Posterior cingulate gyrus (tissue), 11 donors: ENCODE results near the gene FBXL19.

Source experiments
- DNase-seq, 10 donors: peaks; one replicate each; pipeline versions ENCODE4 v3.0.0 to v3.0.0-alpha.2; 2020 to 2021; ENCODE audit warnings: mixed read lengths in 3 of 10
- intact Hi-C: fragments of 100-400 bp; cut with DNase I; formaldehyde crosslinking; loops from one replicate; pipeline ENCODE4 v1.15.1; 2023

FBXL19 gene

GRCh38 chr16:30920891-30921290 lies 2.5 kb upstream of the FBXL19 start:
- no peak for DNase-seq
- intact Hi-C loops = loop anchor here (1.0 to 2.0 kb wide), 2 partner anchors 18 to 77 kb away; no protein-coding TSS in a partner anchor

DNA sequence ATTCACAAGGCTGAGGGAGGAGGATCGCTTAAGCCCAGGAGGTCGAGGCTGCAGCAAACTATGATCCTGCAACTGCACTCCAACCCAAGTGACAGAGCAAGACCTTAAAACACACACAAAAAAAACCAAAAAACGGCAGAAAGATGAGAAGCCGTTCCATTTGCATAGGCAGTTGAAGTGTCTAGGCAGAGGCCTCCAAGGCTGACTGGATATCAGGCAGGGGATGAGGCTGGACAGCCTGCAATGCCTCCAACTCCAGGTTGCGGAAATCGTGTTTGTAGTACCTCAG lies 2.0 kb upstream of the FBXL19 start:
- intact Hi-C loops = loop anchor here (1.0 to 2.0 kb wide), 2 partner anchors 19 to 77 kb away; no protein-coding TSS in a partner anchor
- no peak for DNase-seq

DNA sequence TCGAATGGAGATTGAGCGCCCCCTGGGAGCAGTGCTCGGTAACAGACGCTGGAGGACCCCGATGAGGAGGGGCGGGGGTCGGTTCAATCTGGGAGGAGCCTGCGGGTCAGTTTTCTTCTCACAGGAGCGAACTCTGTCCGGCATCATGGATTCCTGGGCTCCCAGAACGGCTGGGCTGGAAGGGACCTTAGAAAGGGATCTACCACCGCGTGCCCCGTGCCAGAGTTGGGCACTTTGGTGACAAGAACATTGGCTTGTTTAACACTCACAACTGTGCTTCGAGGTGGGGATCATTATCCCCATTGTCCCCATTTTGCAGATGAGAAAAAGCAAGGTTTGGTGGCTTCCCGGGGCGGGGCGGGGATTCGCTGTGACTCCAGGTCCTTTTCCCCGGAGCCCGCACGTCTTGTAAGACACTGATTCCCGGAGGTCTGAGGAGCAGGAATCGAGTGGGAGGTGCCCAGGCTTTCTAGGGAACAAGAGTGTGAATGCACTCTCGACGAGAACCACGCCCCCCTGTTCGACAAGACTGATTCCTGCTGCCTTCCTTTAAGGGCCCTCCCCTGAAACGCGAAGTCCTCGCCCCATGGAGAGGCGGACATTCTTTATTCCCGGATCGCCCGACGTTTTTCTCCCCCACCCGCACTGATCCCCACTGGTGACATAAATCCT lies 1.5 kb upstream of the FBXL19 start:
- intact Hi-C loops = loop anchor here (1.0 to 2.0 kb wide), 3 partner anchors 19 to 78 kb away; partner anchors contain the start of gene BCL7C

DNA sequence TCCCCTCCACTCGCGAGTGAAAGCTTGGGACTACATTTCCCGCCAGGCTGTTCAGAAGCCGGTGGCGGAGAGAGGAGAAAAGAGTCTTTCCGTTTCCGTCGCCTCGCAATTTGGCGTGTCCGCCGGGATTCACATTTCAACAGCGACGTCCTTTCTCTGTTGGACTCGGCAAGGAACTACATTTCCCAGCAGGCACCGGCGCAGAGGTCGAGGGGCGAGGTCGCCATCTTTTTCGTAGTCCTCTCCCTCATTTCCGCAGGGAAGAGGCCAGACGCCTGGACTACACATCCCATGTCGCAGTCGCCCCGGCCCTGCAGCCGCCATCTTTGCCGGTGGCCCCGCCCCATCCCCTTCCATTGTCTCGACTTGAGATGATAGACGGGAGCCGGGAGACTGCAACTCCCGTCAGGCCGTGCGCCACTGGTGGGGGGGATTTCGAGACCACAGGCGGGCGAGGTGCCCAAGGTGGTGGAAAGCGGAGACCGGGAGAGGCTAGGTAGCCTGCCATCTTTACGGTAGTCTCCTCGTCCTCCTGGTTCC lies 882 bp upstream of the FBXL19 start:
- DNase-seq = peak; percentile 100
- intact Hi-C loops = loop anchor here (2.0 kb wide), 1 partner anchor 28 kb away; the partner anchor contains the start of gene BCL7C

More for the DNA sequence above, 1.5 kb upstream of the FBXL19 start:
- peak; percentile 76 to 97 (median 86) for DNase-seq

DNA sequence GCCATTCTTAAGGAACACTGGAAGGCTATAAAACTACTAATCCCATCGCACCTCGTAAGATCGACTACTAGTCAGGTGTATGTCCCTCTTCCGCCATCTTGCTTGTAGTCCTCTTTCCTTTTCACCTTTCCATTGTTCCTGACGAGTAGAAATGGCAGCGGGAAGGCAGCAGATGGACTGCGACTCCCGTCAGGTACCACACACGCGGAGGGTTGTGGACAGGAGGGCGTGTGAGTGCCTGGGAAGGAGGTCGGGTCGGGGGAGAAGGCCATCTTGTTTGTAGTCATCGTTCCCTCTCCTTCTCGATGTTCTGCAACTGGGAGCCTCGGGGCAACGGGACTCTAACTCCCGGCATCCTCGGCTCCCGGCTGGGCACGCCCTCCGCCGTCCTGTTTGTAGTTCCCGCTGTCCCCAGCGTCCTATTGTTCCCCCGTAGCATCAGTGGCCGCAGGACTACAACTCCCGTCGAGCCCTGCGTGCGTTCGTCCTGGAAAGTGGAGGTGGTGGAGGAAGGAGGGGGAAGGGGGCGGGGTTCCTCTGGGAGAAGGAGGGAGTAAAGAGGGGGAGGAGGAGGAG lies 324 bp upstream of the FBXL19 start:
- DNase-seq = peak; percentile 99 to 100 (median 100)
- intact Hi-C loops = loop anchor here (2.0 kb wide), 1 partner anchor 28 kb away; the partner anchor contains the start of gene BCL7C

DNA sequence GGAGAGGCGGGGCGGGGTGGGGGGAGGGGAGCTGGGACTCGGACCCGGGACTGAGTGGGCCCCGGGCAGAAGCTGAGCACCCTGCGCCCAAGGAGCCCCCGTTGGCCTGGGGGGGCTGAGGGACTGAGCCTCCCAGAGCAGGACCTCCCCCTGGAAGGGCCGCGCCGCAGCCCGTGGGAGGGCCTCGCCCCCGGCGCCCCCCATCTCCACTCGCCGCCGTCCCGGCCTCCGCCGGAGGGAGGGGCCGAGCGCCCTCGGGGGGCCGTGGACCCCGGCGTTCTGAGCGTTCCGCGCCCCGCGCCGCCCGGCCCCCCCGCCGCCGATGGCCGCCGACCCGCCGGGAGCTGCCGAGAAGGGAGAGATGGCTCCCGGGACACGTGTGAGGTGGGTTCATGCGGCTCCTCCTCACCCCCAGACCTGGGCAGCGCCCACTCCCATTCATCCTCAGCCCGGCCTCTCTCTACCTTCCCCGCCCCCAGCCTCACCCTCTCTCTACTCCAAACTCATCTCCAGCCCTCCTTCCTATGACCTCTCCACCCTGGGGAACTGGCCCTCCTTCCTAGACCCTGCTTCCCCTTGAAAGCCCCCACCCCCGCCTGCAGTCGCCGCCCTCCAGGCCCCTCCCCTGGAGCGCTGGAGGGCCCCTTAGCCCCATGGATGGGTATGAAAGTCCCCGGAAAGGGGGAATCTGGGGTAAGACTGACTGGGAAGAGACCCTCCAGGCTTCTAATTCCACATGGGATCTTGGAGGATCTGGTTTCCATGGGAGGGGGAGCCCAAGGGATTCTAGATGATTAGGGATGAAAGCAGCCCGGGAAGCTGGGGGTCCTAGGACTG lies 922 bp downstream of the FBXL19 start:
- intact Hi-C loops = no loop called here
- no peak for DNase-seq

- intact Hi-C loops = no loop called here
- no peak for DNase-seq
Observed at GRCh38 chr16:30924913-30925631, 1.7 kb downstream of the FBXL19 start.

DNA sequence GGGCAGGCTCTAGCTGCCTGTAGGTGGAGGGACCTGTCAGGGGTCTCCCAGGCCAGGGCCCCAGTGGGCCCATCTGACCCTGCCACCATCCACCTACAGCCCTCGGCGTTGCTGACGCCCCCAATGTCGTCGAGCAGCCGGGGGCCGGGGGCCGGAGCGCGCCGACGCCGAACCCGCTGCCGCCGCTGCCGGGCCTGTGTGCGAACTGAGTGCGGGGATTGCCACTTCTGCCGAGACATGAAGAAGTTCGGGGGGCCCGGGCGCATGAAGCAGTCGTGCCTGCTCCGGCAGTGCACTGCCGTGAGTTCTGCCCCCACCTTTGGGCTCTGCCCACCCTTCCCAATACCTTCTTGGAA lies 2.2 kb downstream of the FBXL19 start:
- no peak for DNase-seq
- intact Hi-C loops = no loop called here

GRCh38 chr16:30925995-30926811 lies 2.8 kb downstream of the FBXL19 start:
- intact Hi-C loops = no loop called here
- DNase-seq = no peak

GRCh38 chr16:30926937-30927788 lies 3.8 kb downstream of the FBXL19 start:
- DNase-seq = no peak
- intact Hi-C loops = no loop called here

GRCh38 chr16:30927789-30928378 lies 4.5 kb downstream of the FBXL19 start:
- intact Hi-C loops = no loop called here
- peak; percentile 47 to 96 (median 80) for DNase-seq

DNA sequence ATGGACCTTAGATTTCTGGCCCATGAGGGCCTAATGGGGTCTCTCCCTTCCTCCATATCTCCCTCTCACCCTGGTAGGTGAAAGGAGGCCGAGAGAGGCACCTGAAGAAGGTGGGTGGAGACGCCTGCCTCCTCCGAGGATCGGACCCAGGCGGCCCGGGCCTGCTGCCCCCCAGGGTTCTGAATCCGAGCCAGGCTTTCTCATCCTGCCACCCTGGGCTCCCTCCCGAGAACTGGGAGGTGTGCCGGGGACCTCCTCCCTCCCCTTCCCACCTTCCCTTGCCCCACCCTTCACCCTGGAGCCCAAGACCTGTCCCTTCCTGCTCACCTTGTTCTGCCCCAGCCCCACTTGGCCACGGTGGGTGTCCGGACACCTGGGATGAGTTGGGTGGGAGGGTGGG lies 5.0 kb downstream of the FBXL19 start:
- intact Hi-C loops = no loop called here
- DNase-seq = no peak

GRCh38 chr16:30929167-30929566 lies 5.8 kb downstream of the FBXL19 start:
- DNase-seq = no peak
- intact Hi-C loops = no loop called here

GRCh38 chr16:30930160-30930571 lies 6.8 kb downstream of the FBXL19 start:
- intact Hi-C loops = no loop called here
- no peak for DNase-seq

DNA sequence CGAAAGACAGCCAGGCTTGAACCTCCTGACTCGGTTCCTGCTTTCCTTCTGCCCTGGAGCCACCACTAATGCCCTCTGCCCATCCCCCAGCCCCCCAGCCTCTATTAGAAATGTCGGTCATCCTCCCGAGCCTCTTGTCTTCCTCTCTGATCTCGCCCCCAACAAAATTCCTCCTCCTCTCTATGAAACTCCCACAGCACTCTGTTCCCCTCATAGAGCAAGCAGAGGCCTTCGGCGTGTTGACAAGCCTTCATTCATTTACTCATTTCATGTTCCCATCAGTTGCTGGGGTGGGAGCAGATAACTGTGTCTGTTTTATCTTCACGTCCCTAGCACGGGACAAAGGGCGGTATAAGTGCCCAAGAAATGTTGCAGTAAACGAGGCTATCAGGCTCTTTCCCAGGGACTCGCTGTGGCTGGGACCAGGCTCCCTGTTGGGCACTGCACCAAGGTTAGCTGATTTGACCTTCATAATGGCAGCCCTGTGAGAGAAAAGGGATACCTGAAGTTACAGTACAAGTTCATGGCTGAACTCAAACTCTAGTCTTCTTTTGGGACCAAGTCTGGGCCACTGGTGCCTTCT lies 7.8 kb downstream of the FBXL19 start:
- no peak for DNase-seq
- intact Hi-C loops = no loop called here

- intact Hi-C loops = no loop called here
- DNase-seq = peak in 5 of 10 donors; percentile 38 to 92 (median 60)
Observed at GRCh38 chr16:30934827-30935557, 11.6 kb downstream of the FBXL19 start.

DNA sequence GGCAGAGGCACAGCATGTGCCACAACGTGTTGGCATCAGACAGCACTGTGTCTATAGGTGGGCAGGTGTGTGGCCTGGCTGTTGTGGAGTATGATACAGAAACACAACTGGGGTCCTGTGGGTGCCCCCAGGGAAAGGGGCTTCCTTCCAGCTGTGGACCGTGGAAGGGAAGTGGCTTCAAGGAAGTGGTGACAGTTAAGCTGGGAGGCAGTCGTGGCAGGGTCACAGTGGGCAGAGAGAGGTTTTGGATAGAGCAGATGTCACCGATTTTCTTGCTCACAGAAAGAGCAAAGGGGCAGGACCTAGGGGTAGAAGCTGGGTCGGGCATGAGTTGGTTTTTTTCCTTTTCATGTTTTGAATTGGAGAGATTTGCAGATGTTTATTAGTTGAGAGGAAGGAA lies 14.3 kb downstream of the FBXL19 start:
- intact Hi-C loops = no loop called here
- DNase-seq = no peak
